ENCODE data around the gene RBPJ. TPM values are rescaled to one million over a fixed set of nuclear protein-coding genes. Genes with fewer than 3 reads are reported as not detected.

The RBPJ gene
- total RNA-seq, 2 experiments from 2014 or later: 114 to 118 TPM

- peaks cover 3% of the 10 kb centered on the region for H3K4me1 Mint-ChIP-seq (ENCODE audit: low read depth)
- H3K27me3 Mint-ChIP-seq (ENCODE audit: low read depth): no peaks in the 10 kb centered on the region
- CTCF ChIA-PET: interaction anchor here (0.7 to 1.7 kb wide), 3 partner anchors 51 to 257 kb away, joined by 3 to 9 read pairs (median 3); no protein-coding TSS in a partner anchor
- no peak for DNase-seq
- no peaks in the 10 kb centered on the region for H3K9me3 Mint-ChIP-seq
- H3K4me3 Mint-ChIP-seq: no peak overlapping the region
- peaks cover 16% of the 10 kb centered on the region for H3K36me3 Mint-ChIP-seq (ENCODE audit: low read depth)
- no peak overlapping the region for H3K27ac Mint-ChIP-seq
- intact Hi-C loops (cut with micrococcal nuclease): loop anchor here (5.0 kb wide), 1 partner anchor 220 kb away; no protein-coding TSS in a partner anchor
Measured at GRCh38 chr4:26412381-26413372, 91.9 kb downstream of the RBPJ start.

- intact Hi-C loops (cut with micrococcal nuclease): loop anchor here (5.0 kb wide), 1 partner anchor 221 kb away; no protein-coding TSS in a partner anchor
- DNase-seq: no peak
- Mint-ChIP-seq H3K36me3 (ENCODE audit: low read depth) (peaks cover 17% of the 10 kb centered on the region), H3K4me3 (no peak overlapping the region), H3K9me3 (no peaks in the 10 kb centered on the region), H3K4me1 (ENCODE audit: low read depth) (peaks cover 3% of the 10 kb centered on the region), H3K27me3 (ENCODE audit: low read depth) (no peaks in the 10 kb centered on the region), H3K27ac (no peak overlapping the region)
- CTCF ChIA-PET: interaction anchor here (0.5 to 1.7 kb wide), 4 partner anchors 36 to 597 kb away, joined by 3 to 9 read pairs (median 4); no protein-coding TSS in a partner anchor
Measured at GRCh38 chr4:26413582-26413981, 92.8 kb downstream of the RBPJ start.

GRCh38 chr4:26418107-26418506, 97.3 kb downstream of the RBPJ start:
- CTCF ChIA-PET: interaction anchor here (0.6 to 2.0 kb wide), 4 partner anchors 17 to 164 kb away, joined by 3 to 11 read pairs (median 4); no protein-coding TSS in a partner anchor
- no peak overlapping the region for H3K4me3 Mint-ChIP-seq
- no peaks in the 10 kb centered on the region for H3K4me1 Mint-ChIP-seq (ENCODE audit: low read depth)
- H3K27ac Mint-ChIP-seq: no peak overlapping the region
- no peaks in the 10 kb centered on the region for H3K27me3 Mint-ChIP-seq (ENCODE audit: low read depth)
- peaks cover 34% of the 10 kb centered on the region for H3K36me3 Mint-ChIP-seq (ENCODE audit: low read depth)
- no peaks in the 10 kb centered on the region for H3K9me3 Mint-ChIP-seq
- DNase-seq: no peak
- intact Hi-C loops (cut with micrococcal nuclease): no loop called here

- no peaks in the 10 kb centered on the region for H3K9me3 Mint-ChIP-seq
- no peaks in the 10 kb centered on the region for H3K4me1 Mint-ChIP-seq (ENCODE audit: low read depth)
- H3K4me3 Mint-ChIP-seq: no peak overlapping the region
- CTCF ChIA-PET: interaction anchor here (1.3 kb wide), 1 partner anchor 431 kb away, joined by 3 read pairs; no protein-coding TSS in a partner anchor
- H3K27ac Mint-ChIP-seq: no peak overlapping the region
- intact Hi-C loops (cut with micrococcal nuclease): no loop called here
- H3K27me3 Mint-ChIP-seq (ENCODE audit: low read depth): no peaks in the 10 kb centered on the region
- no peak for DNase-seq
- H3K36me3 Mint-ChIP-seq (ENCODE audit: low read depth): peaks cover 34% of the 10 kb centered on the region
Measured at GRCh38 chr4:26418850-26419249, 98.0 kb downstream of the RBPJ start.

- Mint-ChIP-seq H3K27ac (no peak overlapping the region), H3K4me3 (no peak overlapping the region), H3K9me3 (no peaks in the 10 kb centered on the region), H3K36me3 (ENCODE audit: low read depth) (peaks cover 37% of the 10 kb centered on the region), H3K27me3 (ENCODE audit: low read depth) (no peaks in the 10 kb centered on the region), H3K4me1 (ENCODE audit: low read depth) (no peaks in the 10 kb centered on the region)
- CTCF ChIA-PET: interaction anchor here (0.9 to 1.2 kb wide), 3 partner anchors 8 to 90 kb away, joined by 3 to 5 read pairs (median 3); no protein-coding TSS in a partner anchor
- intact Hi-C loops (cut with micrococcal nuclease): no loop called here
- no peak for DNase-seq
Measured at GRCh38 chr4:26420438-26420837, 99.6 kb downstream of the RBPJ start.

GRCh38 chr4:26420913-26421312, 100.1 kb downstream of the RBPJ start:
- H3K27ac Mint-ChIP-seq: no peak overlapping the region
- H3K27me3 Mint-ChIP-seq (ENCODE audit: low read depth): no peaks in the 10 kb centered on the region
- no peaks in the 10 kb centered on the region for H3K4me1 Mint-ChIP-seq (ENCODE audit: low read depth)
- no peak for DNase-seq
- peaks cover 41% of the 10 kb centered on the region for H3K36me3 Mint-ChIP-seq (ENCODE audit: low read depth)
- H3K9me3 Mint-ChIP-seq: no peaks in the 10 kb centered on the region
- CTCF ChIA-PET: interaction anchor here (1.2 kb wide), 1 partner anchor 90 kb away, joined by 3 read pairs; no protein-coding TSS in a partner anchor
- intact Hi-C loops (cut with micrococcal nuclease): no loop called here
- H3K4me3 Mint-ChIP-seq: no peak overlapping the region

GRCh38 chr4:26424153-26424552, 103.3 kb downstream of the RBPJ start:
- Mint-ChIP-seq H3K27ac (no peak overlapping the region), H3K36me3 (ENCODE audit: low read depth) (peaks cover 49% of the 10 kb centered on the region), H3K4me3 (no peak overlapping the region), H3K4me1 (ENCODE audit: low read depth) (peaks cover 3% of the 10 kb centered on the region), H3K27me3 (ENCODE audit: low read depth) (no peaks in the 10 kb centered on the region), H3K9me3 (no peaks in the 10 kb centered on the region)
- CTCF ChIA-PET: interaction anchor here (1.0 kb wide), 1 partner anchor 394 kb away, joined by 3 read pairs; no protein-coding TSS in a partner anchor
- DNase-seq: no peak
- intact Hi-C loops (cut with micrococcal nuclease): no loop called here

- no peak for DNase-seq
- Mint-ChIP-seq H3K4me1 (ENCODE audit: low read depth) (peaks cover 3% of the 10 kb centered on the region), H3K9me3 (no peaks in the 10 kb centered on the region), H3K27ac (no peak overlapping the region), H3K36me3 (ENCODE audit: low read depth) (peaks cover 47% of the 10 kb centered on the region), H3K27me3 (ENCODE audit: low read depth) (no peaks in the 10 kb centered on the region), H3K4me3 (no peak overlapping the region)
- intact Hi-C loops (cut with micrococcal nuclease): loop anchor here (5.0 kb wide), 1 partner anchor 587 kb away; no protein-coding TSS in a partner anchor
- CTCF ChIA-PET: no interaction called here
Measured at GRCh38 chr4:26424838-26425237, 104.0 kb downstream of the RBPJ start.

- Mint-ChIP-seq H3K4me1 (ENCODE audit: low read depth) (peaks cover 3% of the 10 kb centered on the region), H3K27me3 (ENCODE audit: low read depth) (no peaks in the 10 kb centered on the region), H3K9me3 (no peaks in the 10 kb centered on the region), H3K36me3 (ENCODE audit: low read depth) (peaks cover 51% of the 10 kb centered on the region), H3K27ac (no peak overlapping the region), H3K4me3 (no peak overlapping the region)
- intact Hi-C loops (cut with micrococcal nuclease): loop anchor here (5.0 kb wide), 1 partner anchor 586 kb away; no protein-coding TSS in a partner anchor
- DNase-seq: no peak
- CTCF ChIA-PET: interaction anchor here (0.6 kb wide), 1 partner anchor 32 kb away, joined by 3 read pairs; no protein-coding TSS in a partner anchor
Measured at GRCh38 chr4:26425953-26426352, 105.1 kb downstream of the RBPJ start.

- CTCF ChIA-PET: no interaction called here
- H3K9me3 Mint-ChIP-seq: no peaks in the 10 kb centered on the region
- peak overlapping the region; percentile 4 for H3K27ac Mint-ChIP-seq
Measured at GRCh38 chr4:26426892-26427291, 106.1 kb downstream of the RBPJ start.

GRCh38 chr4:26429910-26430309, 109.1 kb downstream of the RBPJ start:
- Mint-ChIP-seq H3K27ac (no peak overlapping the region), H3K9me3 (no peaks in the 10 kb centered on the region), H3K36me3 (ENCODE audit: low read depth) (peaks cover 42% of the 10 kb centered on the region), H3K4me3 (no peak overlapping the region), H3K4me1 (ENCODE audit: low read depth) (peaks cover 3% of the 10 kb centered on the region), H3K27me3 (ENCODE audit: low read depth) (no peaks in the 10 kb centered on the region)
- CTCF ChIA-PET: no interaction called here
- DNase-seq: no peak
- intact Hi-C loops (cut with micrococcal nuclease): loop anchor here (5.0 kb wide), 1 partner anchor 582 kb away; no protein-coding TSS in a partner anchor

More at GRCh38 chr4:26426892-26427291, 106.1 kb downstream of the RBPJ start:
- peaks cover 3% of the 10 kb centered on the region for H3K4me1 Mint-ChIP-seq (ENCODE audit: low read depth)
- H3K27me3 Mint-ChIP-seq (ENCODE audit: low read depth): no peaks in the 10 kb centered on the region
- no peak for DNase-seq
- intact Hi-C loops (cut with micrococcal nuclease): loop anchor here (5.0 kb wide), 1 partner anchor 585 kb away; no protein-coding TSS in a partner anchor
- no peak overlapping the region for H3K4me3 Mint-ChIP-seq
- peaks cover 46% of the 10 kb centered on the region for H3K36me3 Mint-ChIP-seq (ENCODE audit: low read depth)

- H3K4me1 Mint-ChIP-seq (ENCODE audit: low read depth): peaks cover 3% of the 10 kb centered on the region
- CTCF ChIA-PET: no interaction called here
Measured at GRCh38 chr4:26431461-26432180, 110.8 kb downstream of the RBPJ start.

More at GRCh38 chr4:26431461-26432180, 110.8 kb downstream of the RBPJ start:
- peaks cover 35% of the 10 kb centered on the region for H3K36me3 Mint-ChIP-seq (ENCODE audit: low read depth)
- intact Hi-C loops (cut with micrococcal nuclease): no loop called here
- no peak for DNase-seq
- no peak overlapping the region for H3K4me3 Mint-ChIP-seq
- H3K9me3 Mint-ChIP-seq: no peaks in the 10 kb centered on the region
- no peak overlapping the region for H3K27ac Mint-ChIP-seq
- H3K27me3 Mint-ChIP-seq (ENCODE audit: low read depth): no peaks in the 10 kb centered on the region
